Esophagus squamous epithelium (tissue), 4 donors: ENCODE measurements around the gene TFAP2A.

ENCODE experiments used
- POLR2A ChIP-seq, 4 donors: fragments of 450-650 bp; IDR thresholded peaks; one replicate each; pipeline ENCODE4 v1.6.1; 2017; ENCODE audit warnings: antibody characterized with exemption in 4 of 4, mild to moderate bottlenecking in 4 of 4, moderate library complexity in 3 of 4
- TF ChIP-seq, protein P1 (sequence below), 6 experiments: fragments of 450-650 bp in 4 of 6; fragments of 200-600 bp in 2 of 6; sonication (generic) in 2 of 6; IDR thresholded peaks; one replicate each; pipeline ENCODE4 v1.5.1; 2016 to 2019; ENCODE audit warnings: antibody characterized with exemption in 6 of 6, mild to moderate bottlenecking in 4 of 6, moderate library complexity in 4 of 6

DNA sequence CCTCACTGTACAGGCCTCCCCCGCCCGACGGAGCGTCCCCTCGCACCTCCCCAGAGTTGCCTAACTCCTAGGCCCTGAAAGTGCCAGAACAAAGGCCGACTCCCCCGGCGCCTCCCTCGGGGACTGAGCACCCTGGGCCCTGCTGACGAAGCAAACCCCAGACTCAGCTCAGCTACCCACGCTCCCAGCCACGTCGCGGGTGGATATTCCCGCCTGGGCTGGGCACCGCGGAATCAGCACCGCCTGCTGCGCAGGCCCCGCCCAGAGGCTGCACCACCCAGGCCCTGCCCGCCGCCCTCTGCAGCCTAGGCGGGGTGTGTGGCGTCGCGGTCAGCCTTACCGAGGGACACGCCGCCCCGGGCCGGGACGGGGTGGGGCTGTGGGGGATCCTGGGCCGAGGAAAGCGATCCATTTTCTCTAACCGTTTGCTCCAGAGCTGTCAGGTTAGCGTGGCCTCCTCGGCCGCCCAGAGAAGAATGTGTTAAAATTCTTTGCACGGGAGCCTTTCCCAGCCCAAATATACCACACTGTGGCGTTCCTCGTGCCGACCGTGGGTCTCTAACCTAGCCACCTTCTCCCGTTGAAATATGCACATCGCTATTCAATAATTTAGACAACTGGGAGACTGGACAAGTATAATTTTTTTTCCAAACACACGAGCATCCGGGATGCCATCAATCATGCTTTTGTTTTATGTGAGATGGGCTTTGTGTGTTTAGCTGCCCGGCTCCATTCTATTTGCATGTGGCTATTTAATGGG is 31.4 kb downstream of the TFAP2A start:
- TF ChIP-seq, protein P1, sequence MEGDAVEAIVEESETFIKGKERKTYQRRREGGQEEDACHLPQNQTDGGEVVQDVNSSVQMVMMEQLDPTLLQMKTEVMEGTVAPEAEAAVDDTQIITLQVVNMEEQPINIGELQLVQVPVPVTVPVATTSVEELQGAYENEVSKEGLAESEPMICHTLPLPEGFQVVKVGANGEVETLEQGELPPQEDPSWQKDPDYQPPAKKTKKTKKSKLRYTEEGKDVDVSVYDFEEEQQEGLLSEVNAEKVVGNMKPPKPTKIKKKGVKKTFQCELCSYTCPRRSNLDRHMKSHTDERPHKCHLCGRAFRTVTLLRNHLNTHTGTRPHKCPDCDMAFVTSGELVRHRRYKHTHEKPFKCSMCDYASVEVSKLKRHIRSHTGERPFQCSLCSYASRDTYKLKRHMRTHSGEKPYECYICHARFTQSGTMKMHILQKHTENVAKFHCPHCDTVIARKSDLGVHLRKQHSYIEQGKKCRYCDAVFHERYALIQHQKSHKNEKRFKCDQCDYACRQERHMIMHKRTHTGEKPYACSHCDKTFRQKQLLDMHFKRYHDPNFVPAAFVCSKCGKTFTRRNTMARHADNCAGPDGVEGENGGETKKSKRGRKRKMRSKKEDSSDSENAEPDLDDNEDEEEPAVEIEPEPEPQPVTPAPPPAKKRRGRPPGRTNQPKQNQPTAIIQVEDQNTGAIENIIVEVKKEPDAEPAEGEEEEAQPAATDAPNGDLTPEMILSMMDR (IDR thresholded peaks at IDR 0.05): no peak
- TF ChIP-seq POLR2A (IDR thresholded peaks at IDR 0.05): peak in 1 of 4 donors; percentile 44
